Measurements from ENCODE around the gene MOCS2. TPM values are rescaled to one million over a fixed set of nuclear protein-coding genes. Genes with fewer than 3 reads are reported as not detected.

MOCS2 gene
- total RNA-seq, 1 experiment from 2014 or later = 14.4 TPM

GRCh38 chr5:53083927-53084326 is 25.6 kb downstream of the MOCS2 start:
- no peak for TF ChIP-seq FOXP1 (CRISPR knock-in tag; IDR thresholded peaks at IDR 0.05; ENCODE audit: borderline replicate concordance)
- no peak for TF ChIP-seq ZNF232 (CRISPR knock-in tag; IDR thresholded peaks at IDR 0.05)
- TF ChIP-seq NR2C2 (CRISPR knock-in tag; IDR thresholded peaks at IDR 0.05) = no peak
- TF ChIP-seq ZNF396 (CRISPR knock-in tag; IDR thresholded peaks at IDR 0.05; ENCODE audit: borderline replicate concordance) = no peak
- no peak for TF ChIP-seq FOXK1 (CRISPR knock-in tag; IDR thresholded peaks at IDR 0.05)
- no peak for TF ChIP-seq ELF4 (CRISPR knock-in tag; IDR thresholded peaks at IDR 0.05; ENCODE audit: low read depth)
- TF ChIP-seq ZNF263 (CRISPR knock-in tag; IDR thresholded peaks at IDR 0.05; ENCODE audit: low read depth) = no peak
- ChIA-PET CTCF (interaction anchor here (1.2 kb wide), 1 partner anchor 135 kb away, joined by 4 read pairs; no protein-coding TSS in a partner anchor), POLR2A (no interaction called here)
- Mint-ChIP-seq H3K9me3 (no peaks in the 10 kb centered on the region), H3K27ac (no peak overlapping the region), H3K27me3 (ENCODE audit: low read depth) (no peaks in the 10 kb centered on the region), H3K36me3 (no peaks in the 10 kb centered on the region), H3K4me3 (no peak overlapping the region), H3K4me1 (no peaks in the 10 kb centered on the region)
- ATAC-seq = no peak
- no peak for DNase-seq (ENCODE audit: low spot score)

GRCh38 chr5:53080271-53080670 is 29.3 kb downstream of the MOCS2 start:
- DNase-seq (ENCODE audit: low spot score) = no peak
- TF ChIP-seq ELF4 (CRISPR knock-in tag; IDR thresholded peaks at IDR 0.05; ENCODE audit: low read depth) (no peak), ATF1 (CRISPR knock-in tag; IDR thresholded peaks at IDR 0.05) (no peak), USF1 (CRISPR knock-in tag; IDR thresholded peaks at IDR 0.05) (no peak), ATF2 (CRISPR knock-in tag; IDR thresholded peaks at IDR 0.05; ENCODE audit: borderline replicate concordance, low read depth) (no peak), SOX15 (CRISPR knock-in tag; IDR thresholded peaks at IDR 0.05) (no peak), ZNF532 (CRISPR knock-in tag; IDR thresholded peaks at IDR 0.05; ENCODE audit: borderline replicate concordance) (no peak), CREM (CRISPR knock-in tag; IDR thresholded peaks at IDR 0.05) (no peak), NFYB (CRISPR knock-in tag; conservative IDR thresholded peaks at IDR 0.05; ENCODE audit: low read depth) (no peak), IRF2 (CRISPR knock-in tag; IDR thresholded peaks at IDR 0.05; ENCODE audit: borderline replicate concordance, low read depth) (no peak), AR (CRISPR knock-in tag; IDR thresholded peaks at IDR 0.05) (no peak), MXD4 (CRISPR knock-in tag; IDR thresholded peaks at IDR 0.05; ENCODE audit: borderline replicate concordance) (no peak)
- TF ChIP-seq, protein P1, sequence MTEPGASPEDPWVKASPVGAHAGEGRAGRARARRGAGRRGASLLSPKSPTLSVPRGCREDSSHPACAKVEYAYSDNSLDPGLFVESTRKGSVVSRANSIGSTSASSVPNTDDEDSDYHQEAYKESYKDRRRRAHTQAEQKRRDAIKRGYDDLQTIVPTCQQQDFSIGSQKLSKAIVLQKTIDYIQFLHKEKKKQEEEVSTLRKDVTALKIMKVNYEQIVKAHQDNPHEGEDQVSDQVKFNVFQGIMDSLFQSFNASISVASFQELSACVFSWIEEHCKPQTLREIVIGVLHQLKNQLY (CRISPR knock-in tag; IDR thresholded peaks at IDR 0.05) = no peak
- TF ChIP-seq, protein P2, sequence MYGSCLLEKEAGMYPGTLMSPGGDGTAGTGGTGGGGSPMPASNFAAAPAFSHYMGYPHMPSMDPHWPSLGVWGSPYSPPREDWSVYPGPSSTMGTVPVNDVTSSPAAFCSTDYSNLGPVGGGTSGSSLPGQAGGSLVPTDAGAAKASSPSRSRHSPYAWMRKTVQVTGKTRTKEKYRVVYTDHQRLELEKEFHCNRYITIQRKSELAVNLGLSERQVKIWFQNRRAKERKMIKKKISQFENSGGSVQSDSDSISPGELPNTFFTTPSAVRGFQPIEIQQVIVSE (CRISPR knock-in tag; IDR thresholded peaks at IDR 0.05; ENCODE audit: borderline replicate concordance) = no peak
- TF ChIP-seq, protein P3, sequence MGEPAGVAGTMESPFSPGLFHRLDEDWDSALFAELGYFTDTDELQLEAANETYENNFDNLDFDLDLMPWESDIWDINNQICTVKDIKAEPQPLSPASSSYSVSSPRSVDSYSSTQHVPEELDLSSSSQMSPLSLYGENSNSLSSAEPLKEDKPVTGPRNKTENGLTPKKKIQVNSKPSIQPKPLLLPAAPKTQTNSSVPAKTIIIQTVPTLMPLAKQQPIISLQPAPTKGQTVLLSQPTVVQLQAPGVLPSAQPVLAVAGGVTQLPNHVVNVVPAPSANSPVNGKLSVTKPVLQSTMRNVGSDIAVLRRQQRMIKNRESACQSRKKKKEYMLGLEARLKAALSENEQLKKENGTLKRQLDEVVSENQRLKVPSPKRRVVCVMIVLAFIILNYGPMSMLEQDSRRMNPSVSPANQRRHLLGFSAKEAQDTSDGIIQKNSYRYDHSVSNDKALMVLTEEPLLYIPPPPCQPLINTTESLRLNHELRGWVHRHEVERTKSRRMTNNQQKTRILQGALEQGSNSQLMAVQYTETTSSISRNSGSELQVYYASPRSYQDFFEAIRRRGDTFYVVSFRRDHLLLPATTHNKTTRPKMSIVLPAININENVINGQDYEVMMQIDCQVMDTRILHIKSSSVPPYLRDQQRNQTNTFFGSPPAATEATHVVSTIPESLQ (CRISPR knock-in tag; IDR thresholded peaks at IDR 0.05) = no peak
- no peaks in the 10 kb centered on the region for H3K9me3 Mint-ChIP-seq
- ChIA-PET CTCF (interaction anchor here (2.8 kb wide), 1 partner anchor 45 kb away, joined by 9 read pairs; no protein-coding TSS in a partner anchor), POLR2A (no interaction called here)
- no peak overlapping the region for H3K4me3 Mint-ChIP-seq
- no peak for ATAC-seq
- no peak overlapping the region for H3K27ac Mint-ChIP-seq
- H3K27me3 Mint-ChIP-seq (ENCODE audit: low read depth) = no peaks in the 10 kb centered on the region
- H3K4me1 Mint-ChIP-seq = no peaks in the 10 kb centered on the region
- H3K36me3 Mint-ChIP-seq = peaks cover 5% of the 10 kb centered on the region; the same call in 1 of the 2 replicates

All from WTC11 (cell line).